Endothelial cell of umbilical vein (primary cell): Measurements from ENCODE around the gene MPST. TPM values are rescaled to one million over a fixed set of nuclear protein-coding genes. Genes with fewer than 3 reads are reported as not detected.

Source experiments
- BruUV-seq: library from RNA; stranded (reverse); fragments of 400-500 nt; replicated peaks from 2 replicates; lab custom pipeline; 2021; lab: Mats Ljungman, UMichigan
- CTCF ChIA-PET: fragments of 300-600, 350-600 bp; sonication (Branson Sonifier 250); formaldehyde crosslinking; loops from one replicate; lab custom pipeline; 2021; ENCODE audit warnings: antibody characterized with exemption, inconsistent platforms; lab: Charles Lee
- POLR2A ChIA-PET: fragments of 300-600, 350-600 bp; sonication (Branson Sonifier 250); formaldehyde crosslinking; loops from one replicate; lab custom pipeline; 2021; ENCODE audit warnings: antibody characterized with exemption, inconsistent platforms; lab: Charles Lee
- DNase-seq: peaks from one replicate; pipeline ENCODE4 v3.0.0-alpha.2; 2011; ENCODE audit warnings: low read depth, low spot score
- FAIRE-seq: peaks from 2 replicates; lab custom pipeline; 2011; peaks lifted over from hg19 to GRCh38; lab: Jason Lieb, UNC
- H2AFZ ChIP-seq: 2 replicates; pipeline ENCODE4 v1.6.0; 2012; ENCODE audit warnings: low read depth, low read length, control low read depth, inconsistent platforms
- H3K27ac ChIP-seq: 2 replicates; pipeline ENCODE4 v1.5.1; 2011; ENCODE audit warnings: low read depth, mild to moderate bottlenecking, control low read depth, low read length, moderate library complexity; ENCODE audit not compliant: insufficient read depth
- H3K27me3 ChIP-seq, 2 experiments: 2 replicates each; pipeline versions ENCODE4 v1.6.0 to v1.6.1; 2011; ENCODE audit warnings: low read length in 2 of 2, mixed read lengths in 1 of 2; ENCODE audit not compliant: control insufficient read depth in 2 of 2, insufficient read depth in 2 of 2
- H3K36me3 ChIP-seq, 2 experiments: 2 replicates in 1 of 2; 3 replicates in 1 of 2; pipeline ENCODE4 v1.5.1; 2011; ENCODE audit warnings: low read length in 2 of 2, mild to moderate bottlenecking in 1 of 2, moderate library complexity in 1 of 2; ENCODE audit not compliant: control insufficient read depth in 2 of 2, insufficient read depth in 2 of 2; ENCODE audit errors: extremely low read depth in 1 of 2
- H3K4me1 ChIP-seq: 3 replicates; pipeline ENCODE4 v1.5.1; 2011; ENCODE audit warnings: mild to moderate bottlenecking, low read length; ENCODE audit not compliant: control insufficient read depth, insufficient read depth; ENCODE audit errors: extremely low read depth
- H3K4me2 ChIP-seq: 2 replicates; pipeline ENCODE4 v1.6.1; 2011; ENCODE audit warnings: low read length, control low read depth, mixed read lengths; ENCODE audit not compliant: insufficient read depth
- H3K4me3 ChIP-seq, 3 experiments: fragments of 200-600 bp in 1 of 3; sonication (generic), shearing (Covaris generic) in 1 of 3; replicated peaks in 1 of 3; 2 replicates each; pipeline ENCODE4 v1.5.1; 2011 to 2016; ENCODE audit warnings: control low read depth in 3 of 3, low read length in 3 of 3, mild to moderate bottlenecking in 2 of 3, inconsistent platforms in 1 of 3, low read depth in 1 of 3, moderate library complexity in 1 of 3; ENCODE audit not compliant: insufficient read depth in 1 of 3
- H3K79me2 ChIP-seq: 2 replicates; pipeline ENCODE4 v1.6.0; 2012; ENCODE audit warnings: low read length, inconsistent platforms; ENCODE audit not compliant: control insufficient read depth, insufficient read depth
- H3K9ac ChIP-seq: replicated peaks from 2 replicates; pipeline ENCODE3; 2011; ENCODE audit warnings: low read length, control low read depth; ENCODE audit not compliant: insufficient read depth; ENCODE audit errors: extremely low read depth
- H3K9me1 ChIP-seq: replicated peaks from 3 replicates; pipeline ENCODE4 v1.6.0; 2011; ENCODE audit warnings: mild to moderate bottlenecking, low read length; ENCODE audit not compliant: control insufficient read depth, insufficient read depth; ENCODE audit errors: extremely low read depth
- H3K9me3 ChIP-seq: replicated peaks from 2 replicates; pipeline ENCODE4 v1.5.1; 2012; ENCODE audit warnings: low read length, inconsistent platforms; ENCODE audit not compliant: control insufficient read depth, insufficient read depth
- H4K20me1 ChIP-seq: replicated peaks from 2 replicates; pipeline ENCODE3; 2011; ENCODE audit warnings: mild to moderate bottlenecking, low read length; ENCODE audit not compliant: control insufficient read depth, insufficient read depth; ENCODE audit errors: extremely low read depth
- CTCF ChIP-seq, 2 donors: IDR thresholded peaks; 1 replicate in 1 of 2; 2 replicates in 1 of 2; pipeline ENCODE4 v1.5.1; 2011; ENCODE audit warnings: low read length in 2 of 2, mild to moderate bottlenecking in 2 of 2, moderate library complexity in 2 of 2, control low read depth in 1 of 2, inconsistent platforms in 1 of 2, low read depth in 1 of 2; ENCODE audit not compliant: insufficient read depth in 1 of 2; ENCODE audit errors: extremely low read depth in 1 of 2
- EZH2 ChIP-seq: IDR thresholded peaks from 2 replicates; pipeline ENCODE4 v1.6.1; 2012; ENCODE audit warnings: borderline replicate concordance, low read depth, mild to moderate bottlenecking, moderate library complexity, low read length, inconsistent platforms; ENCODE audit not compliant: severe bottlenecking
- FOS ChIP-seq: IDR thresholded peaks from 2 replicates; pipeline ENCODE4 v1.6.1; 2011; ENCODE audit warnings: mild to moderate bottlenecking, low read length, moderate library complexity, borderline replicate concordance; ENCODE audit not compliant: insufficient read depth
- GATA2 ChIP-seq: IDR thresholded peaks from 2 replicates; pipeline ENCODE4 v1.7.0; 2011; ENCODE audit warnings: low read depth, mild to moderate bottlenecking, moderate library complexity, mixed read lengths, low read length; ENCODE audit not compliant: insufficient read length, insufficient read depth
- JUN ChIP-seq: IDR thresholded peaks from 2 replicates; pipeline ENCODE4 v1.6.1; 2011; ENCODE audit warnings: borderline replicate concordance, low read depth; ENCODE audit not compliant: insufficient read length, insufficient read depth
- MYC ChIP-seq: IDR thresholded peaks from one replicate; pipeline ENCODE4 v1.6.1; 2011; ENCODE audit warnings: mild to moderate bottlenecking, low read depth, low read length
- POLR2A ChIP-seq: IDR thresholded peaks from 2 replicates; pipeline ENCODE4 v1.6.1; 2012; ENCODE audit warnings: low read depth, mild to moderate bottlenecking, control low read depth, low read length
- POLR2AphosphoS5 ChIP-seq: IDR thresholded peaks from 2 replicates; pipeline ENCODE4 v1.6.1; 2012; ENCODE audit warnings: low read depth, mild to moderate bottlenecking, control low read depth, low read length, moderate library complexity; ENCODE audit not compliant: insufficient read depth
- dilution Hi-C: fragments of 300-500 bp; cut with MboI; formaldehyde crosslinking; loops from one replicate; pipeline ENCODE4 v1.15.0; 2019; ENCODE audit warnings: low sequenced_read_pairs; ENCODE audit not compliant: extremely low pct_ligation_motif_present
- intact Hi-C: fragments of 100-400 bp; cut with micrococcal nuclease; formaldehyde crosslinking; loops from one replicate; pipeline ENCODE4 v1.10.0; 2022
- polyA plus RNA-seq, 4 experiments: library from polyadenylated mRNA; depleted of rRNA in 3 of 4; stranded (reverse) in 3 of 4; unstranded in 1 of 4; fragments of >200 nt; gene quantifications; 2 replicates each; pipeline versions ENCODE4 v1.2.1 to v1.2.3, GENCODE V29; 2011 to 2012; ENCODE audit warnings: missing spikeins in 1 of 4
- total RNA-seq: library from RNA; stranded (reverse); gene quantifications from 2 replicates; pipeline ENCODE4 v1.2.3, GENCODE V29; 2021
- TF ChIP-seq, protein P1 (sequence below): IDR thresholded peaks from 2 replicates; pipeline ENCODE4 v1.6.1; 2011; ENCODE audit not compliant: insufficient read depth, insufficient read length

Gene MPST
- total and polyA plus RNA-seq, 2 donors (not counting 3 experiments of a cell fraction or from before 2014, with no cell fraction given) = 93.2 to 124 TPM

GRCh38 chr22:37072673-37073072 is 53.1 kb downstream of the MPST start:
- DNase-seq = no peak
- POLR2A ChIA-PET = no interaction called here
- Histone ChIP-seq H3K4me2 (no peak overlapping the region), H3K27me3 (peaks cover 15 to 19% of the 10 kb centered on the region in 2 experiments), H3K4me1 (no peaks in the 10 kb centered on the region), H2AFZ (no peak overlapping the region), H3K9me3 (no peaks in the 10 kb centered on the region), H3K4me3 (no peak overlapping the region), H3K9me1 (no peaks in the 10 kb centered on the region), H4K20me1 (no peaks in the 10 kb centered on the region), H3K27ac (no peak overlapping the region), H3K36me3 (no peaks in the 10 kb centered on the region), H3K9ac (no peak overlapping the region), H3K79me2 (no peaks in the 10 kb centered on the region)
- intact Hi-C loops = no loop called here
- CTCF ChIA-PET = no interaction called here
- no peak for FAIRE-seq
- dilution Hi-C loops = no loop called here
- TF ChIP-seq POLR2AphosphoS5 = no peak
- TF ChIP-seq POLR2A = no peak
- TF ChIP-seq FOS = no peak
- no peak for TF ChIP-seq MYC
- TF ChIP-seq, protein P1, sequence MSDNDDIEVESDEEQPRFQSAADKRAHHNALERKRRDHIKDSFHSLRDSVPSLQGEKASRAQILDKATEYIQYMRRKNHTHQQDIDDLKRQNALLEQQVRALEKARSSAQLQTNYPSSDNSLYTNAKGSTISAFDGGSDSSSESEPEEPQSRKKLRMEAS = no peak
- TF ChIP-seq EZH2 = no peak
- TF ChIP-seq GATA2 = no peak
- no peak for TF ChIP-seq CTCF (IDR thresholded peaks at IDR 0.05; ENCODE audit: extremely low read depth in 1 of 2, insufficient read depth in 1 of 2, low read depth in 1 of 2, low read length in 2 of 2)
- TF ChIP-seq JUN = no peak
- no TSS peak for BruUV-seq
